Activated CD4-positive, CD25-positive, alpha-beta regulatory T cell (primary cell): ENCODE results near the gene CRK.
"Not testable (repeated sequence)": the region's sequence is repeated elsewhere in the genome, so short reads cannot be mapped to it uniquely, and the experiment has no call there.

Experiments used
- DNase-seq, 4 experiments: peaks; one replicate each; lab custom pipeline; 2025; lab: John Stamatoyannopoulos, UW

CRK gene

GRCh38 chr17:1387490-1388227 is 68.4 kb downstream of the CRK start:
- DNase-seq: not testable (repeated sequence)

- not testable (repeated sequence) for DNase-seq
Observed at GRCh38 chr17:1386675-1387190, 69.3 kb downstream of the CRK start.

- no peak for DNase-seq
Observed at GRCh38 chr17:1386265-1386664, 69.8 kb downstream of the CRK start.

GRCh38 chr17:1385861-1386260 is 70.2 kb downstream of the CRK start:
- DNase-seq: no peak

GRCh38 chr17:1384905-1385435 is 71.1 kb downstream of the CRK start:
- no peak for DNase-seq

- DNase-seq: no peak
Observed at GRCh38 chr17:1379930-1380313, 76.1 kb downstream of the CRK start.

GRCh38 chr17:1379208-1379929 is 76.7 kb downstream of the CRK start:
- no peak for DNase-seq

GRCh38 chr17:1378476-1378860 is 77.6 kb downstream of the CRK start:
- DNase-seq: not testable (repeated sequence)

GRCh38 chr17:1377334-1377733 is 78.7 kb downstream of the CRK start:
- no peak for DNase-seq

- DNase-seq: no peak
Observed at GRCh38 chr17:1376061-1376460, 80.0 kb downstream of the CRK start.

- DNase-seq: no peak
Observed at GRCh38 chr17:1375615-1376014, 80.4 kb downstream of the CRK start.

GRCh38 chr17:1374431-1375177 is 81.4 kb downstream of the CRK start:
- no peak for DNase-seq

GRCh38 chr17:1373707-1374237 is 82.3 kb downstream of the CRK start:
- no peak for DNase-seq

- no peak for DNase-seq
Observed at GRCh38 chr17:1372618-1373017, 83.4 kb downstream of the CRK start.

- DNase-seq: no peak
Observed at GRCh38 chr17:1371893-1372590, 84.0 kb downstream of the CRK start.
